HepG2 (cell line): ENCODE measurements around the gene TBC1D25. TPM values are rescaled to one million over a fixed set of nuclear protein-coding genes. Genes with fewer than 3 reads are reported as not detected.

Experiments used
- ARID5B ChIP-seq: IDR thresholded peaks from 2 replicates; pipeline ENCODE4 v1.4.0; 2020; ENCODE audit warnings: mild to moderate bottlenecking, missing genetic modification reagents
- DPF2 ChIP-seq: sonication (generic); formaldehyde crosslinking; IDR thresholded peaks from 2 replicates; pipeline ENCODE4 v1.4.0; 2020; ENCODE audit warnings: mild to moderate bottlenecking, low read depth, missing genetic modification reagents, borderline replicate concordance
- KDM5A ChIP-seq: fragments of 200-600 bp; sonication (generic); IDR thresholded peaks from 2 replicates; pipeline ENCODE4 v1.7.0; 2018; ENCODE audit warnings: antibody characterized with exemption, mild to moderate bottlenecking, low read length, borderline replicate concordance
- MAZ ChIP-seq, 2 experiments: sonication (generic) in 1 of 2; formaldehyde crosslinking in 1 of 2; IDR thresholded peaks; 2 replicates each; pipeline versions ENCODE4 v1.5.0 to v1.6.1; 2012 to 2020; ENCODE audit warnings: low read depth in 2 of 2, mild to moderate bottlenecking in 2 of 2, borderline replicate concordance in 1 of 2, improper control_type of control experiment in 1 of 2, low read length in 1 of 2, missing genetic modification reagents in 1 of 2, moderate library complexity in 1 of 2
- MED1 ChIP-seq: sonication (generic); formaldehyde crosslinking; IDR thresholded peaks from 2 replicates; pipeline ENCODE4 v1.4.0; 2020; ENCODE audit warnings: missing genetic modification reagents
- MXI1 ChIP-seq: IDR thresholded peaks from 3 replicates; pipeline ENCODE4 v1.6.1; 2012; ENCODE audit warnings: low read depth, low read length, inconsistent platforms, borderline replicate concordance
- RARA ChIP-seq: IDR thresholded peaks from 2 replicates; pipeline ENCODE4 v1.6.1; 2016; ENCODE audit warnings: missing genetic modification reagents, missing compliant biosample characterization
- RFX1 ChIP-seq: fragments of 450-650 bp; IDR thresholded peaks from 2 replicates; pipeline ENCODE4 v1.6.1; 2017
- SALL1 ChIP-seq: sonication (generic); formaldehyde crosslinking; IDR thresholded peaks from 2 replicates; pipeline ENCODE4 v1.8.0; 2022; ENCODE audit warnings: mild to moderate bottlenecking, missing genetic modification reagents
- TARDBP ChIP-seq: sonication (generic); formaldehyde crosslinking; IDR thresholded peaks from 2 replicates; pipeline ENCODE4 v1.8.0; 2022; ENCODE audit warnings: mild to moderate bottlenecking, missing genetic modification reagents
- ZFY ChIP-seq: sonication (generic); formaldehyde crosslinking; IDR thresholded peaks from 2 replicates; pipeline ENCODE4 v1.4.0; 2020; ENCODE audit warnings: missing genetic modification reagents
- ZNF3 ChIP-seq: IDR thresholded peaks from 2 replicates; pipeline ENCODE4 v1.7.0; 2017; ENCODE audit warnings: inconsistent platforms
- ZNF614 ChIP-seq: IDR thresholded peaks from 2 replicates; pipeline ENCODE4 v1.6.1; 2018; ENCODE audit warnings: missing biosample characterization, missing genetic modification reagents, inconsistent platforms, borderline replicate concordance
- polyA plus RNA-seq, 8 experiments: library from polyadenylated mRNA; depleted of rRNA in 3 of 8; stranded (reverse) in 7 of 8; unstranded in 1 of 8; fragments of >200 nt; fragmentation: Illumina TruSeq in 4 of 8; extraction: Trizol in 4 of 8; gene quantifications; 2 replicates each; pipeline versions ENCODE4 v1.2.1 to v1.2.3, GENCODE V29; 2011 to 2016; ENCODE audit warnings: low read depth in 4 of 8, missing spikeins in 1 of 8, mixed read lengths in 1 of 8; ENCODE audit not compliant: insufficient read depth in 1 of 8
- total RNA-seq, 5 experiments: library from RNA; depleted of rRNA; stranded (reverse); fragments of >200 nt; fragmentation: Illumina TruSeq; extraction: Trizol; gene quantifications; 2 replicates each; pipeline ENCODE4 v1.2.3, GENCODE V29; 2016; ENCODE audit warnings: low read depth in 1 of 5
- TF ChIP-seq, protein P1 (sequence below): sonication (generic); formaldehyde crosslinking; IDR thresholded peaks from 2 replicates; pipeline ENCODE4 v1.5.0; 2020; ENCODE audit warnings: missing genetic modification reagents, mild to moderate bottlenecking, borderline replicate concordance
- TF ChIP-seq, protein P2 (sequence below): IDR thresholded peaks from 2 replicates; pipeline ENCODE4 v1.6.1; 2012; ENCODE audit warnings: low read depth, low read length, improper control_type of control experiment
- TF ChIP-seq, protein P3 (sequence below): sonication (generic); formaldehyde crosslinking; IDR thresholded peaks from 2 replicates; pipeline ENCODE4 v1.5.1; 2020; ENCODE audit warnings: mild to moderate bottlenecking, missing genetic modification reagents, moderate library complexity

TBC1D25 gene
- total and polyA plus RNA-seq, 2 of the 13 experiments (the other 11 are each of a cell fraction or from before 2014, with no cell fraction given), result 3.5 to 4.7 TPM

DNA sequence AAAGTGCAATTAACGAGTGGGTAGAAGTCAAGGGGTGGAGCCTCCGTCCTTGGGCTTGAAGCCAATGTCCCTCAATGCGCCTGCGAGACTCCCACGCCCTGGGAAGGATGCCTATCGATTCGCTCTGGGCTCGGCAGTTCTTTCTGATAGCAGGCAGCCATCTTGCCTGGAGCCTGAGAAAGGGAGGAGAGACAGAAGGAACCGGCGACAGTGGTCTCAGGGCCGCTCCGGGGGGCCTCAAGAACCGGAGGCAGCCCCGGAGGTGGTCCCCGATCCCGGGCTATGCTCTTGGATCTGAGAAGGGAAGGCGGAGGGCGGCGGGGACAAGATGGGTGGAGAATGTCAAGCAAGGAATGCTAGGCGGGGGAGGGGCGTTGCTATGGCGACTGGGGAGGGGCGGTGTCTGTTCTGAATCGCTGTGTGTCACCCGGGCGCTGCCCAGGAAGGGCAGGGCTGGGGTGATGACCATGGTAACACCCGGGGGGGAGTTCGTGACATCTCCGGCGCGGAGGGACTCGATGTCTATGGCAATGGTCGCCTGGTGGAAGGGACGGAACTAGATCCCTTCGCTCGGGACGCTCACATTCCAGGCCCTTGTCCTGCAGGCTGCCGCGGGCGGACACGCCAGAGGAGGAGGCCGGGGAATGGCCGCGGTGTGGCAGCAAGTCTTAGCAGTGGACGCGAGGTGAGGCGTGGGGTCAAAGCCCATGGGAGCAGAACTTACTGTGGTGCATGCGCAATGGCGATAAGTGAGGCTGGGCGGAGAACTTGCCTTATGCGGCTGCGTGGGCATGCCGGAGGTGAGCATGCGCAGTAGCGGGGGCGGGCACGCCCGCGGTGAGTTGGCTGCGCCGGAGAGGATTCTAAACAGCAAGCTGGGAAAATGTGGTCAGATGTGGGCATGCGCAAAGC is 58.1 kb downstream of the TBC1D25 start, which contains the start of gene WDR13 (continued):
- TF ChIP-seq, protein P1, sequence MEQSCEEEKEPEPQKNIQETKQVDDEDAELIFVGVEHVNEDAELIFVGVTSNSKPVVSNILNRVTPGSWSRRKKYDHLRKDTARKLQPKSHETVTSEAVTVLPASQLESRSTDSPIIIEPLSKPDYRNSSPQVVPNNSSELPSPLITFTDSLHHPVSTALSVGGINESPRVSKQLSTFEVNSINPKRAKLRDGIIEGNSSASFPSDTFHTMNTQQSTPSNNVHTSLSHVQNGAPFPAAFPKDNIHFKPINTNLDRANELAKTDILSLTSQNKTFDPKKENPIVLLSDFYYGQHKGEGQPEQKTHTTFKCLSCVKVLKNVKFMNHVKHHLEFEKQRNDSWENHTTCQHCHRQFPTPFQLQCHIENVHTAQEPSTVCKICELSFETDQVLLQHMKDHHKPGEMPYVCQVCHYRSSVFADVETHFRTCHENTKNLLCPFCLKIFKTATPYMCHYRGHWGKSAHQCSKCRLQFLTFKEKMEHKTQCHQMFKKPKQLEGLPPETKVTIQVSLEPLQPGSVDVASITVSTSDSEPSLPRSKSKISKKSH, result 0 out of 2 replicates have a peak, but pooled peaks have one; percentile 17
- TF ChIP-seq MAZ (IDR thresholded peaks at IDR 0.05; ENCODE audit: borderline replicate concordance, low read depth, low read length), result no peak
- TF ChIP-seq MAZ (CRISPR knock-in tag; IDR thresholded peaks at IDR 0.05; ENCODE audit: low read depth), result no peak
- TF ChIP-seq SALL1 (CRISPR knock-in tag), result peak; percentile 27; the same call in 1 of the 2 replicates
- TF ChIP-seq, protein P2, sequence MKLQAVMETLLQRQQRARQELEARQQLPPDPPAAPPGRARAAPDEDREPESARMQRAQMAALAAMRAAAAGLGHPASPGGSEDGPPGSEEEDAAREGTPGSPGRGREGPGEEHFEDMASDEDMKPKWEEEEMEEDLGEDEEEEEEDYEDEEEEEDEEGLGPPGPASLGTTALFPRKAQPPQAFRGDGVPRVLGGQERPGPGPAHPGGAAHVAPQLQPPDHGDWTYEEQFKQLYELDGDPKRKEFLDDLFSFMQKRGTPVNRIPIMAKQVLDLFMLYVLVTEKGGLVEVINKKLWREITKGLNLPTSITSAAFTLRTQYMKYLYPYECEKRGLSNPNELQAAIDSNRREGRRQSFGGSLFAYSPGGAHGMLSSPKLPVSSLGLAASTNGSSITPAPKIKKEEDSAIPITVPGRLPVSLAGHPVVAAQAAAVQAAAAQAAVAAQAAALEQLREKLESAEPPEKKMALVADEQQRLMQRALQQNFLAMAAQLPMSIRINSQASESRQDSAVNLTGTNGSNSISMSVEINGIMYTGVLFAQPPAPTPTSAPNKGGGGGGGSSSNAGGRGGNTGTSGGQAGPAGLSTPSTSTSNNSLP, result peak; percentile 37; the same call in 1 of the 2 replicates
- TF ChIP-seq RFX1, result peak; percentile 79
- TF ChIP-seq RARA (CRISPR knock-in tag), result peak; percentile 26; the same call in 1 of the 2 replicates
- TF ChIP-seq ARID5B, result no peak
- TF ChIP-seq, protein P3, sequence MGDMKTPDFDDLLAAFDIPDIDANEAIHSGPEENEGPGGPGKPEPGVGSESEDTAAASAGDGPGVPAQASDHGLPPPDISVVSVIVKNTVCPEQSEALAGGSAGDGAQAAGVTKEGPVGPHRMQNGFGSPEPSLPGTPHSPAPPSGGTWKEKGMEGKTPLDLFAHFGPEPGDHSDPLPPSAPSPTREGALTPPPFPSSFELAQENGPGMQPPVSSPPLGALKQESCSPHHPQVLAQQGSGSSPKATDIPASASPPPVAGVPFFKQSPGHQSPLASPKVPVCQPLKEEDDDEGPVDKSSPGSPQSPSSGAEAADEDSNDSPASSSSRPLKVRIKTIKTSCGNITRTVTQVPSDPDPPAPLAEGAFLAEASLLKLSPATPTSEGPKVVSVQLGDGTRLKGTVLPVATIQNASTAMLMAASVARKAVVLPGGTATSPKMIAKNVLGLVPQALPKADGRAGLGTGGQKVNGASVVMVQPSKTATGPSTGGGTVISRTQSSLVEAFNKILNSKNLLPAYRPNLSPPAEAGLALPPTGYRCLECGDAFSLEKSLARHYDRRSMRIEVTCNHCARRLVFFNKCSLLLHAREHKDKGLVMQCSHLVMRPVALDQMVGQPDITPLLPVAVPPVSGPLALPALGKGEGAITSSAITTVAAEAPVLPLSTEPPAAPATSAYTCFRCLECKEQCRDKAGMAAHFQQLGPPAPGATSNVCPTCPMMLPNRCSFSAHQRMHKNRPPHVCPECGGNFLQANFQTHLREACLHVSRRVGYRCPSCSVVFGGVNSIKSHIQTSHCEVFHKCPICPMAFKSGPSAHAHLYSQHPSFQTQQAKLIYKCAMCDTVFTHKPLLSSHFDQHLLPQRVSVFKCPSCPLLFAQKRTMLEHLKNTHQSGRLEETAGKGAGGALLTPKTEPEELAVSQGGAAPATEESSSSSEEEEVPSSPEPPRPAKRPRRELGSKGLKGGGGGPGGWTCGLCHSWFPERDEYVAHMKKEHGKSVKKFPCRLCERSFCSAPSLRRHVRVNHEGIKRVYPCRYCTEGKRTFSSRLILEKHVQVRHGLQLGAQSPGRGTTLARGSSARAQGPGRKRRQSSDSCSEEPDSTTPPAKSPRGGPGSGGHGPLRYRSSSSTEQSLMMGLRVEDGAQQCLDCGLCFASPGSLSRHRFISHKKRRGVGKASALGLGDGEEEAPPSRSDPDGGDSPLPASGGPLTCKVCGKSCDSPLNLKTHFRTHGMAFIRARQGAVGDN, result peak; percentile 83
- 0 out of 2 replicates have a peak, but pooled peaks have one; percentile 21 for TF ChIP-seq ZNF614
- peak; percentile 5; the same call in 1 of the 2 replicates for TF ChIP-seq TARDBP (CRISPR knock-in tag)
- TF ChIP-seq KDM5A, result peak; percentile 76; the same call in 1 of the 2 replicates
- TF ChIP-seq MED1, result 0 out of 2 replicates have a peak, but pooled peaks have one; percentile 32
- no peak for TF ChIP-seq DPF2 (CRISPR knock-in tag)
- TF ChIP-seq ZFY (CRISPR knock-in tag), result peak; percentile 66; the same call in 1 of the 2 replicates
- peak; percentile 38; the same call in 1 of the 3 replicates for TF ChIP-seq MXI1
- TF ChIP-seq ZNF3 (CRISPR knock-in tag), result no peak
